Activated CD4-positive, alpha-beta T cell treated with anti-CD3 and anti-CD28 coated beads for 36 hours (primary cell): ENCODE measurements around the gene TPCN1. TPM values are rescaled to one million over a fixed set of nuclear protein-coding genes. Genes with fewer than 3 reads are reported as not detected.

ENCODE experiments used
- ATAC-seq: fragments of 200-7000 bp; cut with Tn5 transposase; one replicate; pipeline ENCODE4 v1.10.0; 2021; ENCODE audit warnings: mild to moderate bottlenecking, moderate library complexity
- CTCF ChIA-PET: fragments of 350-600 bp; sonication (Branson Sonifier 250); formaldehyde crosslinking; loops from one replicate; lab custom pipeline; 2021; ENCODE audit warnings: antibody characterized with exemption; lab: Charles Lee
- POLR2A ChIA-PET: fragments of 350-600 bp; sonication (Branson Sonifier 250); formaldehyde crosslinking; loops from one replicate; lab custom pipeline; 2021; ENCODE audit warnings: antibody characterized with exemption, inconsistent platforms; lab: Charles Lee
- DNase-seq: peaks from one replicate; pipeline ENCODE4 v3.0.0-alpha.2; 2020
- H3K27ac Mint-ChIP-seq: one replicate; pipeline ENCODE4 v1.8.0; 2021; ENCODE audit warnings: mixed read lengths
- H3K27me3 Mint-ChIP-seq: one replicate; pipeline ENCODE4 v1.8.0; 2021; ENCODE audit warnings: mixed read lengths
- H3K36me3 Mint-ChIP-seq: one replicate; pipeline ENCODE4 v1.8.0; 2021; ENCODE audit warnings: low read depth, mixed read lengths
- H3K4me1 Mint-ChIP-seq: one replicate; pipeline ENCODE4 v1.8.0; 2021; ENCODE audit warnings: mixed read lengths
- H3K4me3 Mint-ChIP-seq: one replicate; pipeline ENCODE4 v1.8.0; 2021; ENCODE audit warnings: mild to moderate bottlenecking, moderate library complexity, mixed read lengths
- H3K9me3 Mint-ChIP-seq: one replicate; pipeline ENCODE4 v1.8.0; 2021; ENCODE audit warnings: low read depth, mixed read lengths
- intact Hi-C, 2 experiments: fragments of 100-400 bp; cut with DNase I in 1 of 2; cut with micrococcal nuclease in 1 of 2; formaldehyde crosslinking; loops; one replicate each; pipeline versions ENCODE4 v1.14.2 to v1.15.1; 2022 to 2024; cut with DNase I, micrococcal nuclease
- total RNA-seq, 2 experiments: library from RNA; stranded (reverse); gene quantifications; one replicate each; pipeline ENCODE4 v1.2.3, GENCODE V29; 2021

Gene TPCN1
- 10 to 100 TPM; 35.5 to 37.0 TPM for total RNA-seq

DNA sequence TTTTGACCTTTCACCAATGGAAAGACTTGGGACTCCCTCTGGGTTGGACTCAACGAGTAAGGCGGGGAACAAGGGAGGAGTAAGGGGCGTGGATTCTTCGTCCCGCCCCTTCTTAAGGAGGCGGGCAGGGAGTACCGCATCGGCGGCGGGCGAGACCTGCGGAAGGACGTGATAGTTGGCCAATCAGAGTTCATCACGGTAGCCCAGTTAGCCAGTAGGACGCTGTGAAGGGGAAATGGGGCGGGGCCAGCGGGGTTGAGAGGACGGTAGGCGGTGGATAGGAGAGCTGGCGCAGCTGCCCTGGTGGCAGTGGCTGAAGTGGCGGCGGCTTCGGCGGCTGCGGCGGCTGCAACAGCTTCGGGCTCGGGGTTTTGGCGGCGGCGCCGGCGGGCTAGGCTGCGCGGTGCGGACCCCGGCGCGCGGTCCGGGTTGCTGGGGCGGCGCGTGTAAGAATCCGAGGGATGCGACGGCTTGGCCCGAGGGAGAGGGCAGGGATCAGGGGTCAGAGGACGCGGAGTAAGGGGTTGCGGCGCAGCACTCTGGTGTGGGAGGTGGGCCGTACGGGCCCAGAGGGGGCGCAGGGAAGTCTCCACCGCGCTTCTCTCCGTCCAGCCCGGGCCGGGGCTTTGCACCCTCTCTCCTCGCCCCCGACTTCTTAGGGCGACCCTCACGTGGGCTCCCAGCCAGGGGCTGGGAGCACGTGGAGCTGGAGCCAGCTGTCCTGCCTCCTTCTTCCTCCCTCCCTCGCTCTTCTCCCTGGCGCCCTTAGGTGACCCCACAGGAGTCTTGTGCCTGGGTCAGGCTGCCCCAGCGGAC is at the start of gene TPCN1:
TSS of gene TPCN1 (plus strand) at position 284 of the 816 bp plus-strand sequence. CDS start 5,389 bp downstream, outside the sequence.
- ChIA-PET POLR2A (interaction anchor here (0.6 to 1.9 kb wide), 9 partner anchors 9 to 245 kb away, joined by 3 to 8 read pairs (median 4); partner anchors contain the start of gene RITA1), CTCF (interaction anchor here (0.6 to 1.6 kb wide), 8 partner anchors 8 to 204 kb away, joined by 3 to 6 read pairs (median 4); no protein-coding TSS in a partner anchor)
- ATAC-seq = peak; percentile 95
- Mint-ChIP-seq H3K36me3 (no peaks in the 10 kb centered on the region), H3K9me3 (no peaks in the 10 kb centered on the region), H3K4me3 (peak within 1 kb of the TSS; percentile 94), H3K27me3 (no peaks in the 10 kb centered on the region), H3K27ac (peak within 1 kb of the TSS; percentile 91), H3K4me1 (peaks cover 34% of the 10 kb centered on the region)
- intact Hi-C loops = loop anchor here (1.0 to 5.0 kb wide), 11 partner anchors 9 to 745 kb away; partner anchors contain the start of genes DDX54 (in 1 of the 2), PLBD2 (in 1 of the 2), RASAL1 (in 1 of the 2) and RBM19 (in 1 of the 2)
- DNase-seq = peak; percentile 100

DNA sequence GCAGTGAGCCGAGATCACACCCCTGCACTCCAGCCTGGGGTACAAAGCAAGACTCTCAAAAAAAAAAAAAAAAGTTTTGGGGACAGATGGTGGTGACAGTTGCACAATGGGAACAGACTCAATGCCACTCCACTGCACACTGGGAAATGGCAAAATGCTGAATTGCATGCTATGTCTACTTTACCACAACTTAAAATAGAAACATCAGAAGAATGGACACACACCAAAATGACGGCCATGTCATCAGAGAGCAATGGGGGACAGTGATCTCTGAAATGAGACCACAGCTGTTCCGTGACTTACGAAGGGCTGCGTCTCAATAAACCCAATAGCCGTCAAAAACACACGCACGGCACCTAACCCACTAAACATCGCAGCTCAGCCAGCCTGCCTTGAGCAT is 49.7 kb upstream of the TPCN1 start:
- peaks cover 57% of the 10 kb centered on the region for H3K36me3 Mint-ChIP-seq
- no peak overlapping the region for H3K4me3 Mint-ChIP-seq
- H3K27me3 Mint-ChIP-seq = no peaks in the 10 kb centered on the region
- no peak overlapping the region for H3K27ac Mint-ChIP-seq
- DNase-seq = no peak
- no peaks in the 10 kb centered on the region for H3K9me3 Mint-ChIP-seq
- no peak for ATAC-seq
- peaks cover 2% of the 10 kb centered on the region for H3K4me1 Mint-ChIP-seq
- intact Hi-C loops = no loop called here
- ChIA-PET CTCF (interaction anchor here (0.5 to 1.6 kb wide), 6 partner anchors 11 to 180 kb away, joined by 3 to 5 read pairs (median 4); no protein-coding TSS in a partner anchor), POLR2A (no interaction called here)

DNA sequence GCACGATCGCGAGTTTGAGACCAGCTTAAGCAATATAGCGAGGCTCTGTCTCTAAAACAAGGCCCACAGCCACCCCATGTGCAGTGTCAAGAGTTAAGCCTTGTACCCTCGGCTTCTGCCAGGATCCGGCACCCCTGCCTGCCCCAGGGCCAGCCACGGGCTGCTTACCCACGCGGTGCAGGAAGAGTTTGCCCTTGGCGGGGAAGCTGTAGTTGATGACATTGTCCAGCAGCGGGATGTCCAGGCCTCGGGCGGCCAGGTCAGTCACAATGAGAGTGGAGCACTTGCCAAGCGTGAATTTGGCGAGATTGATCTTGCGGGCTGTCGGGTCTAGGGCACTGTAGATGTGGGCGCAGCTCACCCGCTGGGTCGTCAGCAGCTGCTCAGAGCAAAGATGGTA is 49.1 kb upstream of the TPCN1 start:
- DNase-seq (no peak), ATAC-seq (no peak)
- Mint-ChIP-seq H3K4me3 (no peak overlapping the region), H3K36me3 (peaks cover 60% of the 10 kb centered on the region), H3K27me3 (no peaks in the 10 kb centered on the region), H3K9me3 (no peaks in the 10 kb centered on the region), H3K4me1 (peaks cover 2% of the 10 kb centered on the region), H3K27ac (peak overlapping the region; percentile 63)
- intact Hi-C loops = no loop called here
- POLR2A ChIA-PET = no interaction called here
- CTCF ChIA-PET = interaction anchor here (0.5 to 4.7 kb wide), 13 partner anchors 11 to 179 kb away, joined by 3 to 30 read pairs (median 5); partner anchors contain the start of genes DDX54 and RITA1

DNA sequence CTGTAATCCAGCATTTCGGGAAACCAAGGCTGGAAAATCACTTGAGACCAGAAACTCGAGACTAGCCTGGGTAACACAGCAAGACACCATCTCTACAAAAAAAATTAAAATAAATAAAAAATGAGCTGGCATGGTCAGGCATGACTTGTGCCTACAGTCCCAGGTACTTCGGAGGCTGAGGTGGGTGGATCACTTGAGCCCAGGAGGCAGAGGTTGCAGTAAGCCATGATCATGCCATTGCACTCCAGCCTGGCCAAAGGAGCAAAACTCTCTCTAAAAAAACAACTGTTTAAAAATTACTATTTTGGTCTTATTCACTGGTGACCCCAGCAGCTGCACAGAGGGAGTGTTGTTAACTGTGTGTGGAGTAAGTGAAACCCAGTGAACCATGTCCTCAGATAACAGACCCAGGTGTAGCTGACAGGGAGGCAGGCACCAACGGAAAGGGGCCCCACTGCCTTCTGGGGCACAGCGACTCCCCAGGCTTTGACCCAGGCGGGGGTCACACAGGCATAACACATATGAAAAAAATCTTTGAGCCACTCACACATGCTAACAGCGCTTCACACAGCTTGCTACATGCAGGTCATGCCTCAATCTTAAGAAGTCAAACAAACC is 48.1 kb upstream of the TPCN1 start:
- H3K4me1 Mint-ChIP-seq = peaks cover 2% of the 10 kb centered on the region
- DNase-seq (no peak), ATAC-seq (no peak)
- CTCF ChIA-PET = interaction anchor here (0.9 to 4.7 kb wide), 14 partner anchors 11 to 183 kb away, joined by 4 to 30 read pairs (median 8); partner anchors contain the start of genes DDX54, RASAL1 and RITA1
- H3K9me3 Mint-ChIP-seq = no peaks in the 10 kb centered on the region
- POLR2A ChIA-PET = interaction anchor here (0.6 kb wide), 2 partner anchors 8 to 12 kb away, joined by 3 to 4 read pairs; partner anchors contain the start of genes DDX54 and RITA1
- intact Hi-C loops = no loop called here
- H3K4me3 Mint-ChIP-seq = no peak overlapping the region
- no peaks in the 10 kb centered on the region for H3K27me3 Mint-ChIP-seq
- no peak overlapping the region for H3K27ac Mint-ChIP-seq
- peaks cover 70% of the 10 kb centered on the region for H3K36me3 Mint-ChIP-seq

DNA sequence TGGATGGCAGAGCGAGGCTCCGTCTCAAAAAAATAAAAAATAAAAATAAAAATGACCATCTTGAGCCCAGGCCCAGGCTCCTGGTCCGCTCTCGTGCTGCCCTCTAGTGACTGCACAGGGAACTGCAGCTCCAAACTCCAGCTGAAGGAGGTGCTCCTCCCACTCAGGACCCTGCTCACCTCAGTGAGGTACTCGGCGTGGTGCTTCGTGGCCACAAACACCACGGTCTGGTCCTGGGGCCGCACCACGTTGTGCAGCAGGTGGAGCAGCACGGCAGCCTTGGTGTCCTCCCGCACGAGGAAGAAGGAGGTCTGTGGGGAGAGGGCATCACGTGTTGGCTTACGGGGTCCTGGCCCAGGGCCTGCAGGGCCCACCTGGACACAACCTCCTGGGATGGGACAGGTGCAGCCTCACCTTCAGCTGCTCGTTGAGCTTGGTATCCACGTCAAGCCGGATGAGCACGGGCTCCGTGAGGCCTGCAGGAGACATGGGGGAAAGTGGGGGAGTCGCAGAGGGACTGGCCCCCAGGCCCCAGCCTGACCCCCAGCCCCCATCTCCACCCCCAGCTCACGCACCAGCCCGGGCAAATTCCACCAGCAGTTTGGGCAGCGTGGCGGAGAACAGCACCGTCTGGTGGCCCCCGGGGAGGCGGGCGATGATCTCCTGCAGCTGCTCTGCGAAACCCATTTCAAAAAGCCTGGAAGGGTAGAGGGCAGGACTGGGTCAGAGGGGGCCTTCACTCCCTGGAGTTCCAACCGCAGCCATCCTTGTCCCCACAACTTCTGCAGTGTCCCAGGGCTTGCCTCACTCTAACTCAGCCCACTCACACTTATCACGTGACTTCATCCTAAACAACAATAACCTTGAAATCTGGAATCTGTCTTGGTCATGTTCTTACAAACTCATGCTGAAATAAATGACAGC is 46.5 kb upstream of the TPCN1 start:
- no peaks in the 10 kb centered on the region for H3K27me3 Mint-ChIP-seq
- H3K9me3 Mint-ChIP-seq = no peaks in the 10 kb centered on the region
- ChIA-PET CTCF (interaction anchor here (0.6 to 4.7 kb wide), 33 partner anchors 9 to 186 kb away, joined by 3 to 30 read pairs (median 5); partner anchors contain the start of genes DDX54, RASAL1, RITA1 and SLC8B1), POLR2A (interaction anchor here (0.6 to 0.7 kb wide), 2 partner anchors 32 to 127 kb away, joined by 3 to 5 read pairs; no protein-coding TSS in a partner anchor)
- H3K36me3 Mint-ChIP-seq = peaks cover 78% of the 10 kb centered on the region
- ATAC-seq = peak; percentile 75
- intact Hi-C loops = loop anchor here (1.0 to 2.0 kb wide), 2 partner anchors 76 to 126 kb away; no protein-coding TSS in a partner anchor
- H3K27ac Mint-ChIP-seq = no peak overlapping the region
- no peak overlapping the region for H3K4me3 Mint-ChIP-seq
- peak; percentile 88 for DNase-seq
- H3K4me1 Mint-ChIP-seq = peaks cover 2% of the 10 kb centered on the region

DNA sequence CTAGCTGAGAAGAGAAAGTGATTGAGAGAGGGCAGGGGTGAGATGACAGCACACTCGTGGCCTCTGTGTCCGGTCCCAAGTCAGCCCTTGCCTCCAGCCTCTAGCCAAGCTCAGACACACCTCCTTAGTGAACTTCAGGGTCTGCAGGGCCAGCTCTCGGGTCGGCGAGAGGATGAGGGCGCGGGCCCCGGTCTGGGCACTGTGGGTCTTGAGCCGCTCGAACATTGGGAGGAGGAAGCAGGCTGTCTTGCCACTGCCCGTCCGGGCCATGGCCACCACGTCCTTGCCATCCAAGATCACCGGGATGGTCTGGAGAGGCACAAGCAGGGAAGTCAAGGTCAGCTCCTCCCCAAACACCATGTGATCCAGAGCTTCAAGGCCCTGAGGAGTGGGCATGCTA is 42.2 kb upstream of the TPCN1 start:
- DNase-seq (no peak), ATAC-seq (no peak)
- Mint-ChIP-seq H3K4me3 (no peak overlapping the region), H3K4me1 (peaks cover 16% of the 10 kb centered on the region), H3K36me3 (peaks cover 64% of the 10 kb centered on the region), H3K27ac (no peak overlapping the region), H3K27me3 (no peaks in the 10 kb centered on the region), H3K9me3 (no peaks in the 10 kb centered on the region)
- CTCF ChIA-PET = interaction anchor here (1.3 kb wide), 1 partner anchor 42 kb away, joined by 3 read pairs; no protein-coding TSS in a partner anchor
- intact Hi-C loops = no loop called here
- POLR2A ChIA-PET = interaction anchor here (0.6 kb wide), 1 partner anchor 273 kb away, joined by 3 read pairs; no protein-coding TSS in a partner anchor

DNA sequence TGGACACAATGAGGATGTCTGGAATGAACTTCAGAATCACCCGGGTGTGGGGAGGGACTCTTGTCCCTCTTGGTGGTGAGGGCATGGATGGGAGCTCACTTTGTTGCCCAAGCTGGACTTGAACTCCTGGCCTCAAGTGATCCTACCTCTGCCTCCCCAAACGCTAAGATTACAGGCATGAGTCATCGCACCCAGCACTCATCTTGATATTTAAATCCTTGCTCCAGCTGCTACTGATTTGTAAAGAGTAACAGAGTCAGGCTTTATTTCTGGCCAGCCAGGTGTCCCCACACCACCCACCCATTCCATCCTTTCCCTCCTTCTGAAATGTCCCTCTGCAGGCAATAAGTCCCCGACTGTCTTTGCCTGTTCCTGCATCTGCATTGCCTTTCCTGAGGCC is 40.9 kb upstream of the TPCN1 start:
- no peaks in the 10 kb centered on the region for H3K9me3 Mint-ChIP-seq

DNA sequence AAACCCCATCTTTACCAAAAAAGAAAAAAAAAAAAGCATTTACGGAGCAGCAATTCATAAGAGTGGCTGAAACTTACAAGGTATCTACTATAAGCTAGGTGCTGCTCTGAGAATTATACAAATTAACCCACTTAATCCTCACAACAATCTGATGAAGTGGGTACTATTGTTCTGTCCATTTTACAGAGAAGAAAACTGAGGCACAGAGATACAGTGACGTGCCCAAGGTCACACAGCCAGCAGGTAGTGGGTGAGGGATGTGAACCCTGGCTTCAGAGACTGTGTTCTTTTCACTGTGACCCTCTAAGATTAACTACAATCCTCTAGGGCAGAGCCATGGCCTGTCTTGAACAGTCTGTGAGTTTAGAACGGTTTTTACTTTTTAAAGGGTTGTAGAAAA is 39.3 kb upstream of the TPCN1 start:
- intact Hi-C loops = loop anchor here (10.0 kb wide), 2 partner anchors 153 to 783 kb away; partner anchors contain the start of genes RBM19 (in 1 of the 2) and SLC8B1 (in 1 of the 2)
- ChIA-PET POLR2A (interaction anchor here (0.7 to 1.2 kb wide), 3 partner anchors 26 to 51 kb away, joined by 3 to 4 read pairs (median 4); no protein-coding TSS in a partner anchor), CTCF (interaction anchor here (4.6 kb wide), 1 partner anchor 7 kb away, joined by 29 read pairs; no protein-coding TSS in a partner anchor)
- H3K4me1 Mint-ChIP-seq = peaks cover 25% of the 10 kb centered on the region
- H3K4me3 Mint-ChIP-seq = no peak overlapping the region
- H3K27me3 Mint-ChIP-seq = no peaks in the 10 kb centered on the region
- no peak for DNase-seq
- ATAC-seq = no peak
- H3K9me3 Mint-ChIP-seq = no peaks in the 10 kb centered on the region
- peaks cover 56% of the 10 kb centered on the region for H3K36me3 Mint-ChIP-seq
- peak overlapping the region; percentile 33 for H3K27ac Mint-ChIP-seq

More for the DNA sequence above, 40.9 kb upstream of the TPCN1 start:
- DNase-seq = no peak
- CTCF ChIA-PET = interaction anchor here (0.7 kb wide), 1 partner anchor 15 kb away, joined by 3 read pairs; no protein-coding TSS in a partner anchor
- Mint-ChIP-seq H3K4me3 (no peak overlapping the region), H3K36me3 (peaks cover 57% of the 10 kb centered on the region), H3K27ac (no peak overlapping the region), H3K27me3 (no peaks in the 10 kb centered on the region), H3K4me1 (peaks cover 15% of the 10 kb centered on the region)
- no peak for ATAC-seq
- POLR2A ChIA-PET = no interaction called here
- intact Hi-C loops = loop anchor here (10.0 kb wide), 2 partner anchors 154 to 784 kb away; partner anchors contain the start of genes RBM19 (in 1 of the 2) and SLC8B1 (in 1 of the 2)

DNA sequence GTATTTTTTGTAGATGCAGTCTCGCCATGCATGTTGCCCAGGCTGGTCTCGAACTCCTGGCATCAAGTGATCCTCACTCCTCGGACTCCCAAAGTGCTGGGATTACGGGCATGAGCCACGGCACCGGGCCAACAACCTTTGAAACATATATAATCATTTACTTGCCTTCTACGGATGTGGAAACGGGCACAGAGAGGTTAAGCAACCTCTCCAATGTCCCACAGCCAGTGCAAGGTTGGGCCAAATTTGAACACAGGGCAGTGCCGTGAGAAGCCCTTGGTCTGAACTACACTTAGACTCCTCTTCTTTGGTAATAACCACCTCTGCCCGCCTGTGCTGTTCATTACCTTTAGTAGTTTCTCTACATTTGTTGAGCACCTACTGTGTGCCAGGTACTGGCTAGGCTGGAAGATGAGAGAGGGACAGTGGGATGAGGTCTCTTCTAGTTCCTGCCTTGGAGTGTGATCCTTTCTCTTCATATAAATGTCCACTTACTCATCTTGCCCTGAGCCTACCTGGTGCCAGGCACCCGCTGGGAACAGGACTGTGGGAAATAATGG is 38.2 kb upstream of the TPCN1 start:
- H3K36me3 Mint-ChIP-seq = peaks cover 53% of the 10 kb centered on the region
- intact Hi-C loops = loop anchor here (10.0 kb wide), 2 partner anchors 152 to 782 kb away; partner anchors contain the start of genes RBM19 (in 1 of the 2) and SLC8B1 (in 1 of the 2)
- peaks cover 32% of the 10 kb centered on the region for H3K4me1 Mint-ChIP-seq
- DNase-seq (no peak), ATAC-seq (no peak)
- peak overlapping the region; percentile 51 for H3K27ac Mint-ChIP-seq
- POLR2A ChIA-PET = interaction anchor here (0.6 to 1.2 kb wide), 2 partner anchors 39 to 156 kb away, joined by 3 to 8 read pairs; no protein-coding TSS in a partner anchor
- H3K4me3 Mint-ChIP-seq = peak overlapping the region; percentile 97
- no peaks in the 10 kb centered on the region for H3K27me3 Mint-ChIP-seq
- CTCF ChIA-PET = interaction anchor here (0.6 to 4.6 kb wide), 2 partner anchors 9 to 190 kb away, joined by 4 to 29 read pairs; no protein-coding TSS in a partner anchor
- H3K9me3 Mint-ChIP-seq = no peaks in the 10 kb centered on the region
